GM12874 (cell line): ENCODE measurements around the gene TNIP1.

Experiments
- TF ChIP-seq, protein P1 (sequence below): IDR thresholded peaks from 2 replicates; pipeline ENCODE4 v1.5.1; 2011; ENCODE audit warnings: low read depth, mild to moderate bottlenecking, control low read depth, low read length, moderate library complexity; ENCODE audit not compliant: insufficient read depth

The TNIP1 gene

DNA sequence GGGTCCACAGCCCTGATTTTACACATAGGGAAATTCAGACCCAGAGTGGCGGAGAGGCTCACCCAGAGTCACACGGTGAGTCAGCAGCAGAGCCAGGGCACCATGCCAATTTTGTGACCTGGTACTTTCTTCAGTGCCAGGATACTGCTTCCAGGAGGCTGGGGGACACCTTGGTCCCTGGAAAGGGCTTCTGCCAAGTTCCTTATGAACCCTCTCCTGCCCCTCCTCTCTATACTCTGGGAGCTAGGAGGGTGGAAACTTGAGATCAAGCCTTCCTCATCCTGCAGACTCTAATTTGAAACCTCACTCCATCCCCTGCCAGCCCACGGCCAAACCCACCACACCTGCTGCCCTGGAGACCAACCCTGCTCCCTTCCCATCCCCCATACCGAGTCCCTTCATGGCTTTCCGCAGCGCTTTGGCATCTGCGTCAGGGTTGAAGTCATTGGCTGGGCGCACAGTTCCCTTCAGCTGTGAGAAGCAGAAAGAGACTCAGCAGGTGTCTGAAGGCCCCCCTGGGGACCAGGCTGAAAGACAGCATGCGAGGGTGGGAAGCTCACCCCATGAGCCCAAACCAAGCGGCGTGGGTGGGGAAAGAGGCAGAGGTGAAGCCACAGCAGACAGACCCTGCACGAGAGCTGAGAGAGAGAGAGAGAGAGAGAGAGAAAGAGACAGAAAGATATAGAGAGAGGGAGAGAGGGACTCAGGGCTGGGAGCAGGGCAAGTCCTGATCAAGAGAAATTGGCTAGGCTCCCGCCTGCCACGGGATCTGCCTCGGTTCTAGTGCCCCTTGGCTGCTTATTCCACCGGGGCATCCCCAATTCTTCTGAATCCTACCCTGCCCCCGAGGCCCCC is 43.3 kb upstream of the TNIP1 start:
- TF ChIP-seq, protein P1, sequence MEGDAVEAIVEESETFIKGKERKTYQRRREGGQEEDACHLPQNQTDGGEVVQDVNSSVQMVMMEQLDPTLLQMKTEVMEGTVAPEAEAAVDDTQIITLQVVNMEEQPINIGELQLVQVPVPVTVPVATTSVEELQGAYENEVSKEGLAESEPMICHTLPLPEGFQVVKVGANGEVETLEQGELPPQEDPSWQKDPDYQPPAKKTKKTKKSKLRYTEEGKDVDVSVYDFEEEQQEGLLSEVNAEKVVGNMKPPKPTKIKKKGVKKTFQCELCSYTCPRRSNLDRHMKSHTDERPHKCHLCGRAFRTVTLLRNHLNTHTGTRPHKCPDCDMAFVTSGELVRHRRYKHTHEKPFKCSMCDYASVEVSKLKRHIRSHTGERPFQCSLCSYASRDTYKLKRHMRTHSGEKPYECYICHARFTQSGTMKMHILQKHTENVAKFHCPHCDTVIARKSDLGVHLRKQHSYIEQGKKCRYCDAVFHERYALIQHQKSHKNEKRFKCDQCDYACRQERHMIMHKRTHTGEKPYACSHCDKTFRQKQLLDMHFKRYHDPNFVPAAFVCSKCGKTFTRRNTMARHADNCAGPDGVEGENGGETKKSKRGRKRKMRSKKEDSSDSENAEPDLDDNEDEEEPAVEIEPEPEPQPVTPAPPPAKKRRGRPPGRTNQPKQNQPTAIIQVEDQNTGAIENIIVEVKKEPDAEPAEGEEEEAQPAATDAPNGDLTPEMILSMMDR = no peak

- TF ChIP-seq, protein P1 = no peak
These were observed 42.0 kb upstream of the TNIP1 start for GRCh38 chr5:151122828-151123227.

DNA sequence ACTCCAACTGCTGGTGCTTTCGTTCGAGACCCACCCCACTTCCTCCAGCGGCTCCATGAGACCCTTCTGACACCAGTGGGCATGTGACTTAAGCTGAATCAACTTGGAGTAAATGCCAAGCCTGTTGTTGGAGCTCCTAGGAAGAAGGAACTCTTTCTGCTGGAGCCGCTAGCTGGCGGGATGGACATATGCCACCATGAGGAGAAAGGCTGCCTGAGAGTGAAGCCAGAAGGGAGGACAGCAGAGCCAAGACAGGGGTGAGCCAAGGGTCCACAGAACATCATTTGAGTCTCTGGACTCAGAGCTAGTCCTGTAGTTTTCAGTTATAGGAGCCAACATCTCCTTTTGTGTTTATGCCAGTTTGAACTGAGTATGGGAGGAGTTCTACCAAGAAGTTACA is 40.8 kb upstream of the TNIP1 start:
- TF ChIP-seq, protein P1 = no peak

- TF ChIP-seq, protein P1 = no peak
These were observed 40.3 kb upstream of the TNIP1 start for GRCh38 chr5:151121095-151121494.

DNA sequence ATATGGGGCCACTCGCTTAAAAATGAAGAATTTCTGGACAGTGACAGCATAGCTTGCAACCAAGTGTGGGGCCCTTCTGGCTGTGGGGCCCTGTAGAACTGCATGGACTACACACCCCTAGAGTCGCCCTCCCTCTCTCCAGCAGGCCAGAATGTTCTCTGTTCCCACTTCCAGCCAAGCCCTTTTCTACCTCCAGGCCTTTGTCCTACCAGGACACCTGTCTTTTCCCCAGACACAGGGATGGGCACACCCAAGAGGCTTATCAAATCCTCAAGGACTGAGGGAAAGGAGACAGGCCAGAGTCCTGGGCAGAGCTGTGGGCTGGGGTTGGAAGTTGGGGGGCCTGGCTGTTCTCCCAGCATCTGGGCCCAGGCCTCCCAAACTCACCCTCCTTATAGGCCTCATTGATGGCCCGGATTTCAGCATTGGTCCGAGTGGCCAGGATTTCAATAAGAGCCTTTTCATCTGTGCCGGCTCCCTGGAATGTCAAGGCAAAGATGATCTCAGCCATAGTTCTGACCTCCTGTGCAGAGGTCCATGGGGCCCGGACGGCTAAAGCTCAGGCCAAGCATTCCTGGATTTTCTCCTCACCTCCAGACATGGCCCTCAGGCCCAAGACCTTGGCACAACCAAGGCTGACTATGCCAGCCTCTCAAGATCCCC is 38.2 kb upstream of the TNIP1 start:
- TF ChIP-seq, protein P1 = no peak

DNA sequence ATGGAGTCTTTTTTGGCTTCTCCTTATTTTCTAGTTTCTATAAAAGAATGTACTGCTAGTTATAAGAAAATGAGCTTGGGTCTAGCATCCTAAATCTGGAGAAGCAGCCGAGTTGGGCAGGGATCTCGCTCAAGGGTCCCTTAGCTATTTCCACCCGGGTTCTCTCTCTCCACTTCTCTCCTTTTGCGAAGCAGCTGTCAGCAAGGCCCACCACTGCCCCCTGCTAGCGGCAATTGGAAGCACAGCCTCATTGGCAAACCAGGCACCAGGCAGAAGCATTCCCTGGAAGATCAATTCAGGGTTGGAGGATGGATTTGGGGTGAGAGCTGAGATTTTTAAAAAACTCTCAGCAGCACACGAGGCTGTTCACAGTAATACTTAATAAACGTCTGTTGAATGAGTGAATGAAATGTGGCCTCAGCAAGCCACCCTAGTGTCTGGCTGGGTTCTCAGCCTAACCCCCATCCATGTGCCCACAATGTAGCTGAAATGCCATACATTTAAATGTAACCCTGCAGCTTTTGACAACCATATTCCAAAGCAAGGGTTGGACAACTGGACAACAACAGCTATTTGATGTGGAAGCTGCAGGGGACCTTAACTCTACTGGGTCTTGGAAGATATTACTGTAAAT is 34.6 kb upstream of the TNIP1 start:
- TF ChIP-seq, protein P1 = peak; percentile 89

- TF ChIP-seq, protein P1 = no peak
These were observed 32.8 kb upstream of the TNIP1 start for GRCh38 chr5:151113651-151114050.
